ENCODE results near the gene PCGF1.

Gene PCGF1

GRCh38 chr2:74507145-74507925, at the start of gene PCGF1:
PCGF1 (minus strand) TSS chr2:74507695; CDS start chr2:74507668, 27 bp downstream.
- peak; percentile 100 for DNase-seq

- no peak for DNase-seq
Observed at GRCh38 chr2:74556831-74557370, 49.4 kb upstream of the PCGF1 start.

- DNase-seq = no peak
Observed at GRCh38 chr2:74556159-74556558, 48.7 kb upstream of the PCGF1 start.

GRCh38 chr2:74555610-74556103, 48.2 kb upstream of the PCGF1 start:
- no peak for DNase-seq

GRCh38 chr2:74554820-74555531, 47.5 kb upstream of the PCGF1 start:
- peak; percentile 61 for DNase-seq

GRCh38 chr2:74553892-74554819, 46.7 kb upstream of the PCGF1 start, which contains the start of the genes DOK1 and LOXL3:
DOK1 (plus strand) TSS chr2:74554720; CDS start chr2:74554755, 35 bp downstream.
LOXL3 (minus strand) TSS chr2:74553942; CDS start chr2:74552634, 1,308 bp downstream.
- DNase-seq = peak; percentile 89

GRCh38 chr2:74552914-74553811, 45.7 kb upstream of the PCGF1 start:
- no peak for DNase-seq

- DNase-seq = no peak
Observed at GRCh38 chr2:74551942-74552913, 44.7 kb upstream of the PCGF1 start.

GRCh38 chr2:74551530-74551929, 44.0 kb upstream of the PCGF1 start:
- no peak for DNase-seq

- no peak for DNase-seq
Observed at GRCh38 chr2:74550231-74550630, 42.7 kb upstream of the PCGF1 start.

- DNase-seq = no peak
Observed at GRCh38 chr2:74548900-74549826, 41.7 kb upstream of the PCGF1 start.

GRCh38 chr2:74548285-74548899, 40.9 kb upstream of the PCGF1 start:
- no peak for DNase-seq

GRCh38 chr2:74546004-74546403, 38.5 kb upstream of the PCGF1 start:
- no peak for DNase-seq

- DNase-seq = peak; percentile 38
Observed at GRCh38 chr2:74544634-74545033, 37.1 kb upstream of the PCGF1 start.

- DNase-seq = no peak
Observed at GRCh38 chr2:74542978-74543377, 35.5 kb upstream of the PCGF1 start.

- no peak for DNase-seq
Observed at GRCh38 chr2:74540291-74540690, 32.8 kb upstream of the PCGF1 start.

- DNase-seq = no peak
Observed at GRCh38 chr2:74538881-74539339, 31.4 kb upstream of the PCGF1 start.

GRCh38 chr2:74537140-74537539, 29.6 kb upstream of the PCGF1 start:
- DNase-seq = no peak

All from CD4-positive, alpha-beta T cell treated with Interleukin-6 for 4 hours (primary cell).